Measurements from ENCODE around the gene CCR7.
"Not testable (repeated sequence)": the region's sequence is repeated elsewhere in the genome, so short reads cannot be mapped to it uniquely, and the experiment has no call there.

Gene CCR7

GRCh38 chr17:40551091-40551878 is 14.0 kb downstream of the CCR7 start:
- DNase-seq (ENCODE audit: low spot score): no peak

- DNase-seq (ENCODE audit: low spot score): no peak
These were observed 14.7 kb downstream of the CCR7 start for GRCh38 chr17:40550608-40551007.

GRCh38 chr17:40548982-40549685 is 16.1 kb downstream of the CCR7 start:
- no peak for DNase-seq (ENCODE audit: low spot score)

GRCh38 chr17:40548491-40548981 is 16.7 kb downstream of the CCR7 start:
- no peak for DNase-seq (ENCODE audit: low spot score)

- DNase-seq (ENCODE audit: low spot score): no peak
These were observed 17.3 kb downstream of the CCR7 start for GRCh38 chr17:40547785-40548478.

GRCh38 chr17:40547079-40547784 is 18.0 kb downstream of the CCR7 start:
- no peak for DNase-seq (ENCODE audit: low spot score)

GRCh38 chr17:40546497-40546896 is 18.8 kb downstream of the CCR7 start:
- not testable (repeated sequence) for DNase-seq (ENCODE audit: low spot score)

GRCh38 chr17:40545660-40546059 is 19.6 kb downstream of the CCR7 start:
- DNase-seq (ENCODE audit: low spot score): no peak

- no peak for DNase-seq (ENCODE audit: low spot score)
These were observed 22.5 kb downstream of the CCR7 start for GRCh38 chr17:40542558-40543411.

GRCh38 chr17:40541873-40542557 is 23.3 kb downstream of the CCR7 start:
- no peak for DNase-seq (ENCODE audit: low spot score)

- DNase-seq (ENCODE audit: low spot score): no peak
These were observed 24.0 kb downstream of the CCR7 start for GRCh38 chr17:40541060-40541872.

- no peak for DNase-seq (ENCODE audit: low spot score)
These were observed 24.8 kb downstream of the CCR7 start for GRCh38 chr17:40540448-40540847.

GRCh38 chr17:40539711-40540411 is 25.4 kb downstream of the CCR7 start:
- no peak for DNase-seq (ENCODE audit: low spot score)

GRCh38 chr17:40538936-40539705 is 26.2 kb downstream of the CCR7 start:
- DNase-seq (ENCODE audit: low spot score): no peak

- DNase-seq (ENCODE audit: low spot score): no peak
These were observed 27.0 kb downstream of the CCR7 start for GRCh38 chr17:40538019-40538935.

GRCh38 chr17:40536295-40537171 is 28.7 kb downstream of the CCR7 start:
- DNase-seq (ENCODE audit: low spot score): no peak

All from RKO (cell line).